ENCODE measurements around the gene MRPL36.

DNA sequence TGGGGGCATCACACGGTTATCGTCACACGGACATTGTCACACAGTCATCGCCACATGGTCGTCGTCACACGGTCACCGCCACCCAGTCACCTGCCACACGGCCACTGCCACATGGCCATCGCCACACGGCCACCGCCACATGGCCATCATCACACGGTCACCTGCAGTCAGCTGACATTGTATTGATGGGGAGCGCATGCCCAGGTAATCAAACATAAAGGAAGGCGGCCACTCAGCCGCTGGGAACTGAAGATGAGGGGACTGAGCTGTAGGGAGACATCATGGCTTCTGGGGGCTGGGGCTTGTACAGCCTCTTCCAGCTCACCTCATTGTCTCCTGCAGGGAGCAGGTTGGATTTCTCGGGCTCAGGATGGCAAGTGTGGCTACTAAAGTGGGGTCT lies 49.2 kb downstream of the MRPL36 start:
- TF ChIP-seq, protein P1, sequence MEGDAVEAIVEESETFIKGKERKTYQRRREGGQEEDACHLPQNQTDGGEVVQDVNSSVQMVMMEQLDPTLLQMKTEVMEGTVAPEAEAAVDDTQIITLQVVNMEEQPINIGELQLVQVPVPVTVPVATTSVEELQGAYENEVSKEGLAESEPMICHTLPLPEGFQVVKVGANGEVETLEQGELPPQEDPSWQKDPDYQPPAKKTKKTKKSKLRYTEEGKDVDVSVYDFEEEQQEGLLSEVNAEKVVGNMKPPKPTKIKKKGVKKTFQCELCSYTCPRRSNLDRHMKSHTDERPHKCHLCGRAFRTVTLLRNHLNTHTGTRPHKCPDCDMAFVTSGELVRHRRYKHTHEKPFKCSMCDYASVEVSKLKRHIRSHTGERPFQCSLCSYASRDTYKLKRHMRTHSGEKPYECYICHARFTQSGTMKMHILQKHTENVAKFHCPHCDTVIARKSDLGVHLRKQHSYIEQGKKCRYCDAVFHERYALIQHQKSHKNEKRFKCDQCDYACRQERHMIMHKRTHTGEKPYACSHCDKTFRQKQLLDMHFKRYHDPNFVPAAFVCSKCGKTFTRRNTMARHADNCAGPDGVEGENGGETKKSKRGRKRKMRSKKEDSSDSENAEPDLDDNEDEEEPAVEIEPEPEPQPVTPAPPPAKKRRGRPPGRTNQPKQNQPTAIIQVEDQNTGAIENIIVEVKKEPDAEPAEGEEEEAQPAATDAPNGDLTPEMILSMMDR (IDR thresholded peaks at IDR 0.05) = no peak
- no peak for TF ChIP-seq POLR2A (IDR thresholded peaks at IDR 0.05)
